ENCODE data around the gene LCN6. TPM values are rescaled to one million over a fixed set of nuclear protein-coding genes. Genes with fewer than 3 reads are reported as not detected.

Gene LCN6
- total and polyA plus RNA-seq, 2 of the 13 experiments (the other 11 are each of a cell fraction or from before 2014, with no cell fraction given) = not detected

GRCh38 chr9:136796238-136796774, 48.0 kb upstream of the LCN6 start, which contains the start of gene CCDC183 (continued):
- no peak for TF ChIP-seq HIC2 (CRISPR knock-in tag; IDR thresholded peaks at IDR 0.05; ENCODE audit: low read depth)
- no peak for TF ChIP-seq THAP11 (CRISPR knock-in tag; IDR thresholded peaks at IDR 0.05)
- TF ChIP-seq HIVEP1 (CRISPR knock-in tag; IDR thresholded peaks at IDR 0.05) = 0 out of 2 replicates have a peak, but pooled peaks have one; percentile 30
- TF ChIP-seq MED13 (CRISPR knock-in tag; IDR thresholded peaks at IDR 0.05) = no peak
- peak; percentile 51; the same call in 1 of the 2 replicates for TF ChIP-seq KDM5B (CRISPR knock-in tag; IDR thresholded peaks at IDR 0.05; ENCODE audit: borderline replicate concordance)
- peak; percentile 76; the same call in 1 of the 2 replicates for TF ChIP-seq ARID2 (CRISPR knock-in tag; IDR thresholded peaks at IDR 0.05; ENCODE audit: borderline replicate concordance)
- no peak for TF ChIP-seq ZFP36L2 (CRISPR knock-in tag; IDR thresholded peaks at IDR 0.05)
- TF ChIP-seq KLF9 (CRISPR knock-in tag; IDR thresholded peaks at IDR 0.05; ENCODE audit: low read depth) = no peak
- no peak for TF ChIP-seq TAF15 (IDR thresholded peaks at IDR 0.05; ENCODE audit: low read depth, low read length, poor library complexity, severe bottlenecking)
- no peak for TF ChIP-seq MXD3 (CRISPR knock-in tag; IDR thresholded peaks at IDR 0.05)
- no peak for TF ChIP-seq ZKSCAN5 (CRISPR knock-in tag; IDR thresholded peaks at IDR 0.05)
- TF ChIP-seq ZNF557 (CRISPR knock-in tag; IDR thresholded peaks at IDR 0.05) = no peak
- TF ChIP-seq ZNF496 (CRISPR knock-in tag; IDR thresholded peaks at IDR 0.05; ENCODE audit: insufficient replicate concordance) = no peak
- TF ChIP-seq BRF2 (CRISPR knock-in tag; IDR thresholded peaks at IDR 0.05) = 0 out of 2 replicates have a peak, but pooled peaks have one; percentile 20
- no peak for TF ChIP-seq ZNF136 (CRISPR knock-in tag; IDR thresholded peaks at IDR 0.05; ENCODE audit: low read depth)
- TF ChIP-seq HDAC1 (CRISPR knock-in tag; IDR thresholded peaks at IDR 0.05) = no peak
- TF ChIP-seq, protein P1, sequence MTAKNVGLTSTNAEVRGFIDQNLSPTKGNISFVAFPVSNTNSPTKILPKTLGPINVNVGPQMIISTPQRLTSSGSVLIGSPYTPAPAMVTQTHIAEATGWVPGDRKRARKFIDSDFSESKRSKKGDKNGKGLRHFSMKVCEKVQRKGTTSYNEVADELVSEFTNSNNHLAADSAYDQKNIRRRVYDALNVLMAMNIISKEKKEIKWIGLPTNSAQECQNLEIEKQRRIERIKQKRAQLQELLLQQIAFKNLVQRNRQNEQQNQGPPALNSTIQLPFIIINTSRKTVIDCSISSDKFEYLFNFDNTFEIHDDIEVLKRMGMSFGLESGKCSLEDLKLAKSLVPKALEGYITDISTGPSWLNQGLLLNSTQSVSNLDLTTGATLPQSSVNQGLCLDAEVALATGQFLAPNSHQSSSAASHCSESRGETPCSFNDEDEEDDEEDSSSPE (CRISPR knock-in tag; IDR thresholded peaks at IDR 0.05) = no peak
- no peak for TF ChIP-seq ZNF292 (CRISPR knock-in tag; IDR thresholded peaks at IDR 0.05; ENCODE audit: borderline replicate concordance, low read depth)
- TF ChIP-seq ZNF768 (CRISPR knock-in tag; IDR thresholded peaks at IDR 0.05) = no peak
- TF ChIP-seq, protein P2, sequence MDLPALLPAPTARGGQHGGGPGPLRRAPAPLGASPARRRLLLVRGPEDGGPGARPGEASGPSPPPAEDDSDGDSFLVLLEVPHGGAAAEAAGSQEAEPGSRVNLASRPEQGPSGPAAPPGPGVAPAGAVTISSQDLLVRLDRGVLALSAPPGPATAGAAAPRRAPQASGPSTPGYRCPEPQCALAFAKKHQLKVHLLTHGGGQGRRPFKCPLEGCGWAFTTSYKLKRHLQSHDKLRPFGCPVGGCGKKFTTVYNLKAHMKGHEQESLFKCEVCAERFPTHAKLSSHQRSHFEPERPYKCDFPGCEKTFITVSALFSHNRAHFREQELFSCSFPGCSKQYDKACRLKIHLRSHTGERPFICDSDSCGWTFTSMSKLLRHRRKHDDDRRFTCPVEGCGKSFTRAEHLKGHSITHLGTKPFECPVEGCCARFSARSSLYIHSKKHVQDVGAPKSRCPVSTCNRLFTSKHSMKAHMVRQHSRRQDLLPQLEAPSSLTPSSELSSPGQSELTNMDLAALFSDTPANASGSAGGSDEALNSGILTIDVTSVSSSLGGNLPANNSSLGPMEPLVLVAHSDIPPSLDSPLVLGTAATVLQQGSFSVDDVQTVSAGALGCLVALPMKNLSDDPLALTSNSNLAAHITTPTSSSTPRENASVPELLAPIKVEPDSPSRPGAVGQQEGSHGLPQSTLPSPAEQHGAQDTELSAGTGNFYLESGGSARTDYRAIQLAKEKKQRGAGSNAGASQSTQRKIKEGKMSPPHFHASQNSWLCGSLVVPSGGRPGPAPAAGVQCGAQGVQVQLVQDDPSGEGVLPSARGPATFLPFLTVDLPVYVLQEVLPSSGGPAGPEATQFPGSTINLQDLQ (CRISPR knock-in tag; IDR thresholded peaks at IDR 0.05) = no peak
- TF ChIP-seq ZFP41 (CRISPR knock-in tag; IDR thresholded peaks at IDR 0.05; ENCODE audit: borderline replicate concordance) = no peak
- TF ChIP-seq ZFP62 (CRISPR knock-in tag; IDR thresholded peaks at IDR 0.05) = no peak
